GM19240 (cell line): ENCODE results near the gene LLCFC1.
"Not testable (repeated sequence)": the region's sequence is repeated elsewhere in the genome, so short reads cannot be mapped to it uniquely, and the experiment has no call there.

ENCODE experiments used
- DNase-seq: peaks from one replicate; pipeline ENCODE4 v3.0.0; 2011; ENCODE audit warnings: low spot score; ENCODE audit not compliant: insufficient read length

Gene LLCFC1

GRCh38 chr7:142941541-142941940, 2.3 kb downstream of the LLCFC1 start:
- no peak for DNase-seq

GRCh38 chr7:142942746-142943145, 3.5 kb downstream of the LLCFC1 start:
- no peak for DNase-seq

- DNase-seq: no peak
Observed at GRCh38 chr7:142943706-142944268, 4.5 kb downstream of the LLCFC1 start.

GRCh38 chr7:142945001-142945400, 5.7 kb downstream of the LLCFC1 start:
- DNase-seq: no peak

GRCh38 chr7:142948603-142949002, 9.3 kb downstream of the LLCFC1 start:
- no peak for DNase-seq

- no peak for DNase-seq
Observed at GRCh38 chr7:142950235-142950634, 11.0 kb downstream of the LLCFC1 start.

GRCh38 chr7:142954680-142955268, 15.5 kb downstream of the LLCFC1 start:
- DNase-seq: no peak

- no peak for DNase-seq
Observed at GRCh38 chr7:142956951-142957623, 17.8 kb downstream of the LLCFC1 start.

- no peak for DNase-seq
Observed at GRCh38 chr7:142957723-142958122, 18.4 kb downstream of the LLCFC1 start.

GRCh38 chr7:142959202-142959601, 19.9 kb downstream of the LLCFC1 start:
- no peak for DNase-seq

- DNase-seq: no peak
Observed at GRCh38 chr7:142960955-142961512, 21.8 kb downstream of the LLCFC1 start.

GRCh38 chr7:142961595-142961972, 22.3 kb downstream of the LLCFC1 start:
- DNase-seq: no peak

- DNase-seq: no peak
Observed at GRCh38 chr7:142961973-142962926, 23.0 kb downstream of the LLCFC1 start, which contains the start of gene KEL. Gene KEL (minus strand): TSS chr7:142962363. CDS start chr7:142962206, 157 bp downstream.

GRCh38 chr7:142962991-142963390, 23.7 kb downstream of the LLCFC1 start:
- no peak for DNase-seq

- DNase-seq: no peak
Observed at GRCh38 chr7:142963993-142964392, 24.7 kb downstream of the LLCFC1 start.

GRCh38 chr7:142964502-142965246, 25.4 kb downstream of the LLCFC1 start:
- DNase-seq: no peak

- no peak for DNase-seq
Observed at GRCh38 chr7:142968229-142968628, 28.9 kb downstream of the LLCFC1 start.

- DNase-seq: no peak
Observed at GRCh38 chr7:142969183-142969582, 29.9 kb downstream of the LLCFC1 start.

GRCh38 chr7:142974626-142975025, 35.3 kb downstream of the LLCFC1 start:
- no peak for DNase-seq

- not testable (repeated sequence) for DNase-seq
Observed at GRCh38 chr7:142978402-142978801, 39.1 kb downstream of the LLCFC1 start.

- no peak for DNase-seq
Observed at GRCh38 chr7:142983825-142984224, 44.5 kb downstream of the LLCFC1 start.
